Type B pancreatic cell (in vitro differentiated cells): ENCODE results near the gene TCF12. TPM values are rescaled to one million over a fixed set of nuclear protein-coding genes. Genes with fewer than 3 reads are reported as not detected.

Experiments used
- DNase-seq: peaks from one replicate; pipeline ENCODE4 v3.0.0; 2021; ENCODE audit warnings: mixed read lengths; ENCODE audit not compliant: unreplicated experiment; ENCODE audit errors: extremely low spot score
- H3K27ac Mint-ChIP-seq: 2 replicates; pipeline ENCODE4 v1.8.0; 2021; ENCODE audit warnings: mild to moderate bottlenecking, mixed read lengths
- H3K27me3 Mint-ChIP-seq: 2 replicates; pipeline ENCODE4 v1.8.0; 2021; ENCODE audit warnings: mixed read lengths
- H3K36me3 Mint-ChIP-seq: 2 replicates; pipeline ENCODE4 v1.8.0; 2021; ENCODE audit warnings: mixed read lengths
- H3K4me1 Mint-ChIP-seq: one replicate; pipeline ENCODE4 v1.8.0; 2021; ENCODE audit warnings: mixed read lengths; ENCODE audit not compliant: unreplicated experiment
- H3K4me3 Mint-ChIP-seq: 2 replicates; pipeline ENCODE4 v1.8.0; 2021; ENCODE audit warnings: mild to moderate bottlenecking, mixed read lengths
- H3K9me3 Mint-ChIP-seq: 2 replicates; pipeline ENCODE4 v1.8.0; 2021; ENCODE audit warnings: mixed read lengths
- total RNA-seq: library from RNA; stranded (reverse); gene quantifications from 2 replicates; pipeline ENCODE4 v1.2.1, GENCODE V29; 2021; ENCODE audit warnings: low replicate concordance
- TF ChIP-seq, protein P1 (sequence below): fragments of 200-600 bp; sonication (generic); conservative IDR thresholded peaks from 2 replicates; pipeline ENCODE4 v1.5.0; 2021; ENCODE audit warnings: antibody characterized with exemption, mild to moderate bottlenecking

The TCF12 gene
- total RNA-seq, 1 donor from 2014 or later, result 153 TPM

- H3K9me3 Mint-ChIP-seq, result no peaks in the 10 kb centered on the region
- TF ChIP-seq, protein P1, sequence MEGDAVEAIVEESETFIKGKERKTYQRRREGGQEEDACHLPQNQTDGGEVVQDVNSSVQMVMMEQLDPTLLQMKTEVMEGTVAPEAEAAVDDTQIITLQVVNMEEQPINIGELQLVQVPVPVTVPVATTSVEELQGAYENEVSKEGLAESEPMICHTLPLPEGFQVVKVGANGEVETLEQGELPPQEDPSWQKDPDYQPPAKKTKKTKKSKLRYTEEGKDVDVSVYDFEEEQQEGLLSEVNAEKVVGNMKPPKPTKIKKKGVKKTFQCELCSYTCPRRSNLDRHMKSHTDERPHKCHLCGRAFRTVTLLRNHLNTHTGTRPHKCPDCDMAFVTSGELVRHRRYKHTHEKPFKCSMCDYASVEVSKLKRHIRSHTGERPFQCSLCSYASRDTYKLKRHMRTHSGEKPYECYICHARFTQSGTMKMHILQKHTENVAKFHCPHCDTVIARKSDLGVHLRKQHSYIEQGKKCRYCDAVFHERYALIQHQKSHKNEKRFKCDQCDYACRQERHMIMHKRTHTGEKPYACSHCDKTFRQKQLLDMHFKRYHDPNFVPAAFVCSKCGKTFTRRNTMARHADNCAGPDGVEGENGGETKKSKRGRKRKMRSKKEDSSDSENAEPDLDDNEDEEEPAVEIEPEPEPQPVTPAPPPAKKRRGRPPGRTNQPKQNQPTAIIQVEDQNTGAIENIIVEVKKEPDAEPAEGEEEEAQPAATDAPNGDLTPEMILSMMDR, result no peak
- DNase-seq, result no peak
- no peak overlapping the region for H3K27ac Mint-ChIP-seq
- peaks cover 23% of the 10 kb centered on the region for H3K36me3 Mint-ChIP-seq
- no peak overlapping the region for H3K4me3 Mint-ChIP-seq
- no peaks in the 10 kb centered on the region for H3K27me3 Mint-ChIP-seq
- peaks cover 26% of the 10 kb centered on the region for H3K4me1 Mint-ChIP-seq
Observed at GRCh38 chr15:57018151-57018550, 99.7 kb downstream of the TCF12 start.

- Mint-ChIP-seq H3K27me3 (no peaks in the 10 kb centered on the region), H3K9me3 (no peaks in the 10 kb centered on the region), H3K4me1 (peaks cover 30% of the 10 kb centered on the region), H3K4me3 (no peak overlapping the region), H3K36me3 (peaks cover 23% of the 10 kb centered on the region), H3K27ac (no peak overlapping the region)
- TF ChIP-seq, protein P1, result no peak
- DNase-seq, result no peak
Observed at GRCh38 chr15:57019496-57020160, 101.2 kb downstream of the TCF12 start.

DNA sequence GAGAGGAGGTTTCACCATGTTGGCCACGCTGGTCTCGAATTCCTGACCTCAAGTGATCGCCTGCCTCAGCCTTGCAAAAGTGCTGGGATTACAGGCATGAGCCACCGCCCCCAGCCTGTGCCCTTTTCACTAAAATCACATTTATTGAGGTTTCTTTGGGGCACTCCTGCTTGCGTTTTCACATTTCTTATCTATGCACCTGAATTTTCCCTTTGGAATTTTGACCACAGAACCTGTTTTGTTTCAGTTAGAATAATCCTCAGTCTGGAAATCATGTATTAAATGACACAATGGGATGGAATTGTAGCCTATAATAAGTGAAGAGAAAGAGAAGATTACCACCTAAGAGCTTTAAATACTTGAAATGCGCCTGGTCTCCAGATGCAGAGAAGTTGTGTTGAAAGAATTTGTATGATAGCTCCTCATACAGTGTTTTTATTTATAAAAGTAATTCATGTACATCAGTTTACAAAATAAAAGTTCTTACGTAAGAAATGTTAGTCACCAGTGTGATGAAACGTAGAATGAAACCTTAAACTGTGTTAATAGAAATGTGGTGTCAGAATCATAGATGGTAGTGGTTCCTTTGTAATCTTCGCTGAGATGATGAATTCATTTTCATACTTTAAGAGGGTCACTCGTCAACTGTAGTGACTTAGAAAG is 107.0 kb downstream of the TCF12 start:
- TF ChIP-seq, protein P1, result no peak
- H3K9me3 Mint-ChIP-seq, result no peaks in the 10 kb centered on the region
- DNase-seq, result no peak
- H3K4me1 Mint-ChIP-seq, result peaks cover 18% of the 10 kb centered on the region
- no peak overlapping the region for H3K4me3 Mint-ChIP-seq
- no peaks in the 10 kb centered on the region for H3K27me3 Mint-ChIP-seq
- no peak overlapping the region for H3K27ac Mint-ChIP-seq
- peaks cover 19% of the 10 kb centered on the region for H3K36me3 Mint-ChIP-seq

GRCh38 chr15:57026016-57026592 is 107.7 kb downstream of the TCF12 start:
- TF ChIP-seq, protein P1, result no peak
- Mint-ChIP-seq H3K9me3 (no peaks in the 10 kb centered on the region), H3K27me3 (no peaks in the 10 kb centered on the region), H3K4me3 (no peak overlapping the region), H3K36me3 (peaks cover 15% of the 10 kb centered on the region), H3K4me1 (peaks cover 21% of the 10 kb centered on the region), H3K27ac (no peak overlapping the region)
- DNase-seq, result no peak

GRCh38 chr15:57027596-57027995 is 109.2 kb downstream of the TCF12 start:
- H3K36me3 Mint-ChIP-seq, result peaks cover 5% of the 10 kb centered on the region
- DNase-seq, result no peak
- peaks cover 32% of the 10 kb centered on the region for H3K4me1 Mint-ChIP-seq
- TF ChIP-seq, protein P1, result no peak
- H3K27ac Mint-ChIP-seq, result no peak overlapping the region
- H3K9me3 Mint-ChIP-seq, result no peaks in the 10 kb centered on the region
- no peak overlapping the region for H3K4me3 Mint-ChIP-seq
- H3K27me3 Mint-ChIP-seq, result no peaks in the 10 kb centered on the region
